Putamen (tissue), 1 donor: ENCODE results near the gene SLC1A3.
A peak's percentile ranks its signal among the peaks of the same experiment; 100 is the strongest.

ENCODE experiments used
- DNase-seq: peaks from one replicate; pipeline ENCODE4 v3.0.0-alpha.2; 2016; ENCODE audit warnings: low spot score

SLC1A3 gene

DNA sequence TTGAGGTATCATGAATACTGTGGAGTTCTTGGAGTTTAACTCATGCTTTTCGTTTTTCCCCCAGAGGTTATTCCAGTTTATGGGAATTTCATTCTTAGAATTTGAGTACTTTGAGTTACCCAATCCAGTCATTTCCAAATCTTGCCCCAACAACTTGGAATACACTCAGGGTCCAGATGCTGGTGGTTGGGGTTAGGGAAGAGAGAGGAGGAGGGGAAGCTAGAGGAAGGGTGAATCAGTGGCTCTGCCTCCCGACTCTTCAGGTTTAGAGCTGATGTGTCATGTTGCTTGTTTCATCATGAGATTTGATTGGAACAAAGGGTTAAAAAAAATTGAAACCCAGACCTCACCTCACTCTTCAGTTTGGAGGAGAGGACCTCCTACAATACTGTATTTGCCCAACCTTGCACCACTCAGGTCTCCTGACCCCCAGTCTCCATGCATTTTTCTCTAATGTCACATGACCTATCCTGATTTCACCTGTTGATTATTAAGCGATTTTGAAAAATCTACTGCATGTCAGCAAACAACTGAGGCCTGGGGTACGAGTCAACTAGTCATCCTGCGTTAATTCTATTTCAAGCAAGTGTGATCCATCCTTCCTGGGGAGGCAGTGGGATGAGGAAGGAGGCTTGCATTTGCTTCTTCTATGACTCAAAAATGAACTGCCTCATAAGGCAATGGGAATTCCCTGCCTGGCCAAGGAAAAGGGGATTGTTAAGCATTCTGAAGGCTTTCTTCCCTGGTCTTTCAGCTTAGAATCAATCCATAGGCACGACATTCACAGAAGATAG, 6.2 kb upstream of the SLC1A3 start:
- DNase-seq, result no peak

DNA sequence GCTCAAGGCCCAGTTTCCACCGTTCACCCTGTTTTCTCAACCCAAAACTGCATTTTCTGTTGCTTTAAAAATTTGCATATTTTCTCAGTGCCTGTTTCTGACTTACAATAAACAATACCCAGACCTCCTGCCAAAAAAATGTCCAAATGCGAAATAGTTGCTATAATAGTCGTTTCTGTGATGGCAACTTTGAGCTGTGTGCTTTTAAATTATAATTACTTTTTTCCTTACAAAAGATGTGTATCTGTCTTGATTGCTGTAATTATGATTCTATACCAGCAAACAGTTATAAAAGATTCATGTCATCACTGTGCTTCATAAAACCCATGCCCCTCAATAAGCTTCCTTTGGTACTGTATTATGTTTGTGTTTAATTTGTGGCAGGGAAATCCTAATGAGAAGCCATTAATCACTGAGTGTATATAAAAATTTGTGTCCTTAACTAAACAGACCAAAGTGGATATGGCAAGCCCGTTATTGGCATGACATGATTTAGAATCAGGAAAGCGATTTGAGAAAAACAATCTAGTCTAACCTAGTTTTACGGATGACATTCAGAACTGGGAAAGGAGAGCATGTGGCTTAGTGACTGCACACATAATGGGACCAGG, 5.4 kb upstream of the SLC1A3 start:
- peak; percentile 83 for DNase-seq

GRCh38 chr5:36602704-36603321, 3.6 kb upstream of the SLC1A3 start:
- no peak for DNase-seq

- no peak for DNase-seq
Observed at GRCh38 chr5:36605241-36605640, 1.2 kb upstream of the SLC1A3 start.

DNA sequence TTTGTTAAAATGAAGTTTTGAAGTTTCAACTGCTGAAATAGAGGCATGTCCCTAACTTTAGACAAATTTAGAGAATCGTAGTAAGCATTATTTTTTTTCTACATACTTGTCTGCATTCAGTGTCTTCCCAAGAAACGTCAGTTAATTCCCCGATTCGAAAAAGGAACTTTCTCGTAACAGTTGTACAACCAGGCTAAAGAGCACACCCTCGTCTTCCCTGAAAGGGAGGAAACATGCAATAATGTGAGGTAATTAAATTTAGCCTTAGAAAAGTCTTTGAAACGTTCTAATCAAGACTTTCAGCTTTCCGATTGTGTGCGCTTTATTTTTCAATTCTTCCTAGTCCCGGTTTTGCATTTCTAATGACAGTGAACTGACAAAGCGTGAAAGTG, 374 bp upstream of the SLC1A3 start:
- DNase-seq, result no peak

DNA sequence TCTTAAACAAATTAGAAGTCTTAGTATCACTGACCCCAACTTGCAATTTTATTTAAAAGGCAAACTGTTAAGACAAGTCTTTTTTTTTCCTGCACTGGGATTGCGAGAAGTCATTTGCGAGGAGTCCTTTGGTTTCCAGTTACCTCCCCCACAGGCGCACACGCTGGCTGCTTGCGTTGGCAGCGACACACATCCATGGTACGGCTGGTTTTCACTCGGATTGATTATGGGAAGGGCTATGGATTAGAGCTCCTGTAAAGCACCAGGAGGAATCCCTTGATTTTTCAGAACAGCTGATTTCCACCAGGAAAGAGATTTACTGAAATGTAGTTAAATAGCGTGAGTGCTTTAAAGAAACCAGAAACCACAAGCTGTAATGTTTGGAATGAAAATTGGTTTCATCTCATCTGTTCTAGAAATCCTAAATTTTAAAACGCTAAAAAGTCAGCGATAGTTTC, 737 bp downstream of the SLC1A3 start:
- peak; percentile 78 for DNase-seq

DNA sequence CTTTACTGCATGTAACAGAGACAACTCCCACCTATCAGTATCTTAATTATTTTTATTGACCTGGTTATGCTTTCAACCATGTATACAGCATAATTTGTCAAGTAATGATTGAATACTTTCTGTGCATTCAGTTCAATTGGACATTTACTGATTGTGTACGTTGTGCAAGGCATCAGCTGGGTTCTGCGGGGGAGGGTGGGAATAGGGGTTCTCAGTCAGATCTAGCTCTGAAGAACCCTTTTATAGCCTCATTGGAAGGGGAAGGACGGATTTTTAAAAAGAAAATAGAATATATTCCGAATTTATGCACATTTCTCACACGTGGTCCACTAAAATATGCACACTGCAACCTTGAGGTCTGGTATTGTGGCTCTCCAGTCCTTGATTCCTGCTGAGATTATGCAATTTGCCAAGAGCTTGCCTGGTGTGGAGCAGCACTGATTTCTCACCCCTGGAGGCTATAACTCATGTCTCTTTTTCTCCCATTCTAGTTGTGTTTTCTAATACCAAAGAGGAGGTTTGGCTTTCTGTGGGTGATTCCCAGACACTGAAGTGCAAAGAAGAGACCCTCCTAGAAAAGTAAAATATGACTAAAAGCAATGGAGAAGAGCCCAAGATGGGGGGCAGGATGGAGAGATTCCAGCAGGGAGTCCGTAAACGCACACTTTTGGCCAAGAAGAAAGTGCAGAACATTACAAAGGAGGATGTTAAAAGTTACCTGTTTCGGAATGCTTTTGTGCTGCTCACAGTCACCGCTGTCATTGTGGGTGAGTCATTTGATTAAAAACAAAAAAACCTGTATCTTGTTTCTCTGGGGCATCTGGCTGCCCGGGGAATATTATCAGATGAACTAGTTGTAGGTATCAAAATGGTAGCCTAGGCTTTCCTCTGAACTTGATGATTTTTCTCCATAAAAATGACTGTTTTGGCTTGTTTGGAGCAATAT, 1.7 kb downstream of the SLC1A3 start:
- peak; percentile 50 for DNase-seq

DNA sequence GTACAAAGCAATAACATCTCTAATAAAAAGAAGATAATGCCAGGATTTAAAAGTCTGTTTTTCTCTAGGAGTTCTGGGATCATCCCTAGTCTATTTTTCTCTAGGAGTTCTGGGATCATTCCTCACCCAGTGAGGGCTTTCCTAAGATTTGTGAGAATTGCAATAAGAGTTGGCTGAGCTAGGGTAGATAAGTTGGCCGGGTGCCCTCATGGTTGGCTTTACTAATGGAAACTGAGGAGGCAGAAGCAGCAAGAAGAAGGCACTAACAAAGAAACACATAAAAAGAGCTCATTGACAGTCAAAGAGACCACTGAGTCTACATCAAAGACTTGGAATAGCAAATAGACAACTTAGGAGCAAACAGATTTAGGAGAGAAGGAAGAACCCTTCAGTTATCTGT, 4.2 kb downstream of the SLC1A3 start:
- DNase-seq, result peak; percentile 39

- peak; percentile 48 for DNase-seq
Observed at GRCh38 chr5:36611520-36612274, 5.3 kb downstream of the SLC1A3 start.

DNA sequence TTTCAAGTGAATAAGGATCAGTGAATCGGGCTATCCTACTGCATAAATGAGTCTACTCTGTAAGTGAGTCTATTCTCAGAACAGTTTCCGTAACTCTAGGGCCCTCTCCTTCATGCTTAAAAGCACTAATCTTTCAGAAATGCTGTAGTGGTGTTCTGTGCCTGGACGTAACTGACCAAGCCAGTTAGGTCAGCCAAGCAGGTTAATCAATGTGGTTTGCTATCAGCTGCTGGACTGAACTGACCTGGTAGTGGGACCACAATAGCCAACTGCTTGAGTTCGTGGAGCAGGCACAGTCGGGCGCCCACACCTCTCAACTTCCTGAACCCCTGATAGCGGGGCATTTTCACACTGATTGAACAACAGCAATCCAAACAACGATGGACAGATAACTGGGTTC, 6.8 kb downstream of the SLC1A3 start:
- no peak for DNase-seq

- no peak for DNase-seq
Observed at GRCh38 chr5:36613771-36614656, 7.6 kb downstream of the SLC1A3 start.

GRCh38 chr5:36614657-36615308, 8.4 kb downstream of the SLC1A3 start:
- no peak for DNase-seq

- no peak for DNase-seq
Observed at GRCh38 chr5:36619012-36619635, 12.7 kb downstream of the SLC1A3 start.

DNA sequence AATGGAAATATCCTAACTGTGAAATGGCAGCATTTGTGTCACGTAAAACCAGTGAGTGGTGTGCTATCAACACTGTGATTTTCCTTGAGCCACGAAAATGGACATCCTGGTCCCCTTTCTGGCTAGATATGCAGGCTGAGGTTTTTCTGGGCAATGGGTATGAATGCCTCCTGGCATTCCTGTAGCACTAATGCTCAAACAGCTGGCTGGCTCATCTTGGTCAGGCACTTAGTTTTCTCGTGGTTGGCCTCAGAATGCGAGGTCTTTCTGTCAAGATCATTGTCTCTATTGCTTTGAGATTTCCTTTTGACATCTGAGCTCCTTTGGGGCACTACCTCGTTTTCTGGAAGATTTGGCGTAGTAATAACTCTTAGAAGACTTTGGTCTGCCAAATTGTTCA, 15.6 kb downstream of the SLC1A3 start:
- DNase-seq, result no peak

DNA sequence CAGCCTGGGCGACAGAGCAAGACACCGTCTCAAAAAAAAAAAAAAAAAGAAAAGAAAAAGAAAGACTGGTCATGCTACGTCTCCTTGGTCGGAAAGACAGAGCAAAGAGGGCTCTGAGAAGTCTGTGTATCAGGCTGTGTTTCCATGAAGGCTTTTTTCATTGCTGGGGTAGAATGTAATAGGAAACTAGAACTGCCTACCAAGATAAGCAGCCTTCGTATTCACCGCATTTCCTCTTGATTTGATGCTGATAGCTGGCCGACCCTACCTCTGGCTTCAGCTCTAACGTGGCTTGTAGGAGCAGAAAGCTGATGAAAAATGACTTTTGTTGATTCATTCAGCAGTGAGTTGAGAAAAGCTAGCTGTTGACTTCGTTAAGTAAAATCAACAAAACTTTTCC, 17.4 kb downstream of the SLC1A3 start:
- no peak for DNase-seq

DNA sequence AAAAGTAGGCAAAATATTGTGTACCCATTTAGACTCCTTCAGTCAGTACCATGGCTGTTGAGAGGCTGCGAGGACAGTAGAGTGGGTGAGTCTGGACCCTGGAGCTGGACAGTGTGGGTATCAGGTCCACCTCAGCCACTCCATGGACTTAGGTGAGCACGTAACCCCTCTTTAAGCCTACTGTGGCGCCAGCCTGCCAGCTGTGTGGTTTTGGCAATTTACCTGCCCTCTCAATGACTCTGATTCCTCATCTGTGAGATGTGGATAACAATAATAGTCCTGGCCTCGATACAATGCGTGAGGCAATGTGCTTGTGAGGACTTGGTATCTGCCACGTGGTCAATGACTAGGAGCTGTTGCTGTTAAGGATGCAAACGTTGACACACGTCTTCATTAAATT, 17.9 kb downstream of the SLC1A3 start:
- no peak for DNase-seq

GRCh38 chr5:36628695-36629094, 22.3 kb downstream of the SLC1A3 start:
- DNase-seq, result no peak

DNA sequence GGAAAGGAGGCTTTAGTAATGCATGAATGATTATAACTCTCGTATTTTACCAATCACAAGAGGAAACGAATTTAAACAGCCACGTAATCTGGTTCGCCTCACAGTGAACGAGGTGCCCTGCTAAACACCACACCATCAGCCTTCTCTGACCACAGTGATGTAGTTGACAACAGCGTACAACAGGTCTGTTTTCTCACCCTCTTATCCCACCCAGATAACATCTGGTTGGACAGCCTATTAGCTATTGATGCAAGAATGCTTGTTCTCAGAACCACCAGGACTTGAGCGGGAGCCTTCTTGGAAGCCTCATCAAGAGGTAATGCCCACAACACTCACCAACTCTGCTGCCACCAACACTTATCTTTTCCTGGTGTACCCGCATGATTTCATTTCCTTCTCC, 23.3 kb downstream of the SLC1A3 start:
- DNase-seq, result no peak
